Muscle layer of colon (tissue), 2 donors: ENCODE data around the gene DYNC1H1.

ENCODE experiments used
- H3K27ac ChIP-seq: one replicate; pipeline ENCODE4 v1.7.0; 2013; ENCODE audit warnings: low read depth, mild to moderate bottlenecking, low read length, moderate library complexity
- H3K27me3 ChIP-seq, 2 donors: one replicate each; pipeline ENCODE4 v1.7.0; 2013; ENCODE audit warnings: low read length in 2 of 2, mild to moderate bottlenecking in 2 of 2; ENCODE audit not compliant: insufficient read depth in 2 of 2, control insufficient read depth in 1 of 2
- H3K36me3 ChIP-seq: one replicate; pipeline ENCODE4 v1.7.0; 2013; ENCODE audit warnings: mild to moderate bottlenecking, low read length; ENCODE audit not compliant: insufficient read depth
- H3K4me1 ChIP-seq: one replicate; pipeline ENCODE4 v1.7.0; 2013; ENCODE audit warnings: mild to moderate bottlenecking, low read length; ENCODE audit not compliant: insufficient read depth
- H3K4me3 ChIP-seq, 2 donors: one replicate each; pipeline ENCODE4 v1.7.0; 2013; ENCODE audit warnings: low read length in 2 of 2, low read depth in 1 of 2, mild to moderate bottlenecking in 1 of 2, moderate library complexity in 1 of 2
- H3K9ac ChIP-seq: one replicate; pipeline ENCODE4 v1.7.0; 2013; ENCODE audit warnings: low read length
- H3K9me3 ChIP-seq: one replicate; pipeline ENCODE4 v1.7.0; 2013; ENCODE audit warnings: mild to moderate bottlenecking, low read length
- donor health status: abdominal sarcoma.
- donor health status: Adenocarcinoma of cecum.

The DYNC1H1 gene

DNA sequence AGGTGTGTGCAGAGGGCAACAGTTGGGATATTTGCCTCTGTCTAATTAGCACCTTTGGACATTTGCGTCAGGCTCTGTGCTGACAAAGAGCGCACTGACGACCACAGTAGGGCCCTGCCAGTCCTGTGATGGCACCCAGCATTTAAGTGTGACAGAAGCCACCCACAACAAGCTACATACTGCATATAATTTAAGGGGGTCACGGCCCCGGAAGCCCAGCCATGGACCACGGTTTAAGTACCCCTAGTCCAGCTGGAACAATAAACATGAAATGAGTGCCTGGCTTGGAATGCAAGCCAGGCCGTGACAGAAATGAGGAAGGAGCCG is 16.8 kb upstream of the DYNC1H1 start:
- Histone ChIP-seq H3K27me3 (no peaks in the 10 kb centered on the region), H3K9ac (peak overlapping the region; percentile 47), H3K4me3 (peak overlapping the region; percentile 40 to 99), H3K9me3 (no peaks in the 10 kb centered on the region), H3K4me1 (peaks cover 13% of the 10 kb centered on the region), H3K27ac (peak overlapping the region; percentile 92), H3K36me3 (no peaks in the 10 kb centered on the region)

DNA sequence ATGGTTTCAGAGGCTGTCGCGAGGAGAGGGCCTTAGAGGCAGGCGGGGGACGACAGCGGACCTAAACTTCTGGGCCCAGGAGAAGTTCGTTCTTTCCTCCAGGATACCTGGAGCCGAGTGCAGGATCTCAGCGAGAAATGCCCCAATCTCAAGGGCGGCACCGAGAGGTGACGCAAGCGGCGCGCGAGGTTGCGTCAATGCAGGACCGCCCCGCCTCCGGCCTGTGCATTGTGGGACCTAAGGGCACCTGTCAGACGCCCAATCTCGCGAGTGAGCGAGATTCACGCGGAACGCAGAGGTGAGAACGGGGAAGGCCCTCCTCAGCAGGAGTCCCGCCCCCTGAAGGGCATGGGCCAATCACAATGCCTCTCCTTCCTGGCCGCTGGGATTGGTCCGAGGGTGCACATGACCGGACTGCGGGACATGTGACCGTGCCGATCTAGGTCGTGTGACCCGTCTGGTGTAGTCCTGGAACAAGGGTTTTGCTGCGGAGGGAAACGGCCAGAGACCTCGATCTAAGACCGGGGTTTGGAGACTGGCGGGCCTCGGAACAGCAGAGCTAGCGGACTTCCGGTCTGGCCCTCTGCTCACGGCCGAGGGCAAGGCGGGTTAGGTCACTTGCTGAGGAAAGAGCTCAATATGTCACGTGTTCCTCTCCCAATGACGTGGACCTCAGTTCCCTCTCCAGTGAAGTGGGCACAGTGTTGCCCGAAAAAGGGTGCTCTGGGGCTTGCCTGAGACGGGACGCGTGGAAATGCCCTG is 16.3 kb upstream of the DYNC1H1 start:
- peak overlapping the region; percentile 98 for H3K9ac ChIP-seq
- H3K4me3 ChIP-seq: peak overlapping the region; percentile 85 to 99
- no peaks in the 10 kb centered on the region for H3K9me3 ChIP-seq
- H3K4me1 ChIP-seq: peaks cover 13% of the 10 kb centered on the region
- H3K27me3 ChIP-seq: no peaks in the 10 kb centered on the region
- H3K36me3 ChIP-seq: no peaks in the 10 kb centered on the region
- peak overlapping the region; percentile 92 for H3K27ac ChIP-seq

DNA sequence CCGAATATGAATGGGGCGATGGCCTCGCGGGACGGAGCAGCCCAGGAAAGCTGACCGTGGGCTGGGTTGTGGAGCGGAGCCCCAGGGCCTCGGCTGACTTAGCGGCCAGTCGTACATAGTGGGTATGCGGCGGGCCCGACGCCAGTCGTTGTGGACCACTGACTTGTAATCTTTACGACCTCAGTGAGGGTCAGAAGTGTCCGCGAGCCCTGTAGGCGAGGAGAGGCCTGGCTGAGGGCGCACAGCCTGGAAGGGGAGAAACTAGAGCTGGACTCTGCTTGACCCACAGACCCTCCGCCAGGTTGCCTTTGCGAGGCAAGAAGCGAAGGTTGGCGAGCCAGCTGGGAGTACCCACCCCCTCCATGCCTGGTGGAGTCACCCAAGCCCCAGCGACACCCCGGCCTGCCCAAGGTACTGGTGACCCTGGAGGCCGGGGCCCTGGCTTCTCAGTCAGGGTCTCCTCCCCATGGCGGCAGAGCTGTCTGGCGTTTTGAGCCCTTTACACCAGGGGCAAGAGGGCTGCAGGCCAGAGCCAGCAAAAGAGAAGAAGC is 15.6 kb upstream of the DYNC1H1 start:
- H3K9ac ChIP-seq: peak overlapping the region; percentile 98
- peak overlapping the region; percentile 85 to 99 for H3K4me3 ChIP-seq
- peak overlapping the region; percentile 85 for H3K27ac ChIP-seq
- H3K36me3 ChIP-seq: no peaks in the 10 kb centered on the region
- H3K27me3 ChIP-seq: no peaks in the 10 kb centered on the region
- H3K9me3 ChIP-seq: no peaks in the 10 kb centered on the region
- H3K4me1 ChIP-seq: peaks cover 13% of the 10 kb centered on the region

DNA sequence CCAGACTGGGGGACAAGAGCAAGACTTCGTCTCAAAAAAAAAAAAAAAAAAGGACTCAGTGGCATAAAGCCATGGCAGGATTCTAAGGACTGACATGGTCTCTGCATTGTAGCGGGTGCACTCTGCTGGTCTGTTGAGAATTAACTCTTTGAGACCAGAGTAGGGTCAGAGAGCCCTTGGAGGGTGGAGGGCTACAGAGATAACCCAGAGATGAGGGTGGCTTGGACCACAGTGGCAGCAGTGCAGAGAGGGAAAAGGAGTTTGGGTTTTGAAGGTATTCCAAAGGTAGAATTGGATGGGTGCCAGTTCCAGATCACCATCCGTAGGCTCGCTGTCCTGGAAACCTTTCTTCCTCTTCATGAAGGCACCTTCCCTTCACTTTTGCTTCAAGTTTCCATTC is 14.3 kb upstream of the DYNC1H1 start:
- Histone ChIP-seq H3K27ac (no peak overlapping the region), H3K27me3 (no peaks in the 10 kb centered on the region), H3K4me3 (no peak overlapping the region), H3K9me3 (no peaks in the 10 kb centered on the region), H3K9ac (no peak overlapping the region), H3K4me1 (peaks cover 13% of the 10 kb centered on the region), H3K36me3 (no peaks in the 10 kb centered on the region)

DNA sequence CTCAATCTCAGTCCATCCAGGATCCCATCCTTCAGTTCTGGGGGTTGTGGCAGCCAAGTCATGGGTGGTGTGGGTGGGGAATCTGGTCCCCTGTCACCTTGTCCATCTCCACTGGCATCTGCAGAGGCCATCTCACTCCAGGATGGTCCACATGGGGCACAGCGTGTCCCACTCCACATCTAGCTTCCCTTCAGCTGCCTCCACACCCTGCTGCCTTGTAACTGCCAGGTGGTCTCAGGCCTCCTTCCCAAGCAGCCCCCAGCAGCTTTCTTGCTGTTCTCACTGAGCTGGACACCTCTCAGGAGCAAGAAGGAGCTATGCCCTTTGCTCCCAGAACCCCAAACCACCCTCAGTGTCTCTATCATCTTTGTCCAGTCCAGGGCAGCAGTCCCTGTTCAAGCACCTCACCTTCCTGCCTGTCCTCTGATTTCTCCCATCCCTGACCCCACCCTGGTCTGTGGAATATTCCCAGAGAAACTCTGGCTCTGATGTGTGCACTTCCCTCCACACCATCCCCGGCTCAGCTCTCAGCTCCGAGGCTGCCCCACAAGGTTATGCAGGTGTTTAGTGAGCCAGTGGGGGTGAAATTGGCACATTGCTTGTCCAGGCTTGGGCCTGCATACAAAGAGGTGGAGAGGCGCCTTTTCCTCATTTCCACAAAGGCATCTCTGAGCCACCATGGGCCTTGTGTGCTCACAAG is 13.7 kb upstream of the DYNC1H1 start:
- Histone ChIP-seq H3K27ac (no peak overlapping the region), H3K4me3 (no peak overlapping the region), H3K27me3 (no peaks in the 10 kb centered on the region), H3K9ac (no peak overlapping the region), H3K36me3 (no peaks in the 10 kb centered on the region), H3K4me1 (peaks cover 13% of the 10 kb centered on the region), H3K9me3 (no peaks in the 10 kb centered on the region)

DNA sequence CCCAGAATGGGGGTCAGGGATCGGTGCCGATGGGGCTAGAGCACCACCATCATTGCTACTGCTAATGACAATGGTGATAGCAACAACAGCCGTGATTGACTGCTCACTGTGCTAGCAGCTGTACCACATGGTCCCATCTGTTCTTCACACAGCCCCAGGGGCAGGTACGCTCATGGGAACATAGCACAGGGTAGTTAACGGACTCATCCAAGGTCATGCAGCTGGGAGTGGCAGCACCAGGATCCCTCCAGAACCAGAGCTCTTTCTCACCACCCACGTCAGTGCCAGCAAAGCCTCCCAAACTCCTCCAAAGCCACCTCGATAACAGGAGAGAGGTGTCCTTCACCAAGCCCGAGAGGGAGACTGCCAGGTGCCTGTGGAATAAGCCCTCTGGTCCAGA is 11.2 kb upstream of the DYNC1H1 start:
- H3K36me3 ChIP-seq: no peaks in the 10 kb centered on the region
- H3K4me1 ChIP-seq: peaks cover 13% of the 10 kb centered on the region
- H3K9me3 ChIP-seq: no peaks in the 10 kb centered on the region
- H3K9ac ChIP-seq: no peak overlapping the region
- H3K27me3 ChIP-seq: no peaks in the 10 kb centered on the region
- H3K27ac ChIP-seq: no peak overlapping the region
- H3K4me3 ChIP-seq: no peak overlapping the region

DNA sequence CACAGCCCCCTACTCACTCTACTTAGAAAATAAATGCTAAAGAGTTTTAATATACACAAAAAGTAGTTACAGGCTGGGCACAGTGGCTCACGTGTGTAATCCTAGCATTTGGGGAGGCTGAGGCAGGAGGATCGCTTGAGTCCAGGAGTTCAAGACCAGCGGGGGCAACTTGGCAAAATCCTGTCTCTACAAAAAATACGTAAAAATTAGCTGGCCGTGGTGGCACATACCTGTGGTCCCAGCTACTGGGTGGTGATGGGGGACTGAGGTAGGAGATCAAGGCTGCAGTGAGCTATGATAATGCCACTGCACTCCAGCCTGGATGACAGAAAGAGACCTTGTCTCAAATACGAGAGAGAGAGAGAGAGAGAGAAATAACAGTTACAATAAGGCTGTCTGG is 9.9 kb upstream of the DYNC1H1 start:
- Histone ChIP-seq H3K36me3 (no peaks in the 10 kb centered on the region), H3K4me3 (no peak overlapping the region), H3K9ac (no peak overlapping the region), H3K27ac (no peak overlapping the region), H3K27me3 (no peaks in the 10 kb centered on the region), H3K4me1 (peaks cover 5% of the 10 kb centered on the region), H3K9me3 (no peaks in the 10 kb centered on the region)

DNA sequence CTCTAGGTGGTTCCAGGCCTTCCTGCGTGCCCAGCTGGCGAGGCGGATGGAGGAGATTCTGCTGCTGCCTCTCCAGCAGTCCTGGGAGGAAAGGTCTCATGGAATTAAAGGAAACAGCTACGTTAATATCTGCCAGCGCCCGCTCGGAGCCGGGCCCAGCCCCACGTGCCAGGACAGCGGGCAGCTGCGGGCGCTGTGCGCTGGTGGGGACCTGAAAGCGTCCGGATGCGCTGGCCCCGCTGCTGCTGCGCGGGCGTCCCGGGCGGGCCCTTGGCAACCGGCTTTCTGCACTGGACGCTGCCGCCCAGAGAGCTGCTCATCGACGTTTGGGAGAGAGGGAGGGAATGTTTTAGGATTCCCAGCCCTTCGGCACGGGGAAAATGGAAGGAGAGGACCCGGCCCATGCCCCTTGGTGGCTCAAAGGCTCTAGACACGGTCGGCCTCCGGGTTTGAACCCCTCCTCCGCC is 8.6 kb upstream of the DYNC1H1 start:
- no peaks in the 10 kb centered on the region for H3K36me3 ChIP-seq
- no peaks in the 10 kb centered on the region for H3K9me3 ChIP-seq
- H3K4me1 ChIP-seq: peaks cover 5% of the 10 kb centered on the region
- no peak overlapping the region for H3K9ac ChIP-seq
- H3K27me3 ChIP-seq: no peaks in the 10 kb centered on the region
- H3K4me3 ChIP-seq: no peak overlapping the region
- H3K27ac ChIP-seq: no peak overlapping the region

DNA sequence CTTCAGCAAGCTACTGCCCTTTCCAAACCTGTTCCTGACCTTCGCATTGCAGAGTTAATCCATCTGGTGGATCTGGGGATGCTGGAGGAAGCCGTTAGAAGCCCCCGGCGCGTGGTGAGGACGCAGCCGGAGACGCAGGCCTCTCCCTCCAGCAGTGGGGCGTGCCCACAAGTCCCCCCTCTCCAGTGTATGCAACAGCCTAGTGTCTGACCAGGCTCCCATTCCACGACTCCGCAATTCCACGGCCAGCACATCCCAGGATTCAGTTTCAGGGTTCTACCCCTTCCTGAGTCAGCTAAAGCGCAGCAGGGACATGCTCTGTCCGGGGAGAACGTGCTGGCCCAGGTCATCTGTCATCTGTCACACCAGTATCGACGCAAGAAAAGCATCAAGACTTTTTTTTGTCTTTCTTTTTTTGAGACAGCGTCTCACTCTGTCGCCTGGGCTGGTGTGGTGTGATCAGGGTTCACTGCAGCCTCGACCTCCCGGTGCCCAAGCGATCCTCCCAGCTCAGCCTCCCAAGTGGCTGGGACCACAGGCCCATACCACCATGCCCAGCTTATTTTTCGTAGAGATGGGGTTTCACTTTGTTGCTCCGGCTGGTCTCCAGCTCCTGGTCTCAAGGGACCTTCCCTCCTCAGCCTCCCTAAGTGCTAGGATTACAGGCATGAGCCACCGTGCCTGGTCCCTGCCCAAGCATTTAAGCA is 8.0 kb upstream of the DYNC1H1 start:
- H3K27me3 ChIP-seq: no peaks in the 10 kb centered on the region
- H3K9me3 ChIP-seq: no peaks in the 10 kb centered on the region
- H3K9ac ChIP-seq: no peak overlapping the region
- H3K27ac ChIP-seq: no peak overlapping the region
- H3K36me3 ChIP-seq: no peaks in the 10 kb centered on the region
- no peak overlapping the region for H3K4me3 ChIP-seq
- peaks cover 8% of the 10 kb centered on the region for H3K4me1 ChIP-seq

DNA sequence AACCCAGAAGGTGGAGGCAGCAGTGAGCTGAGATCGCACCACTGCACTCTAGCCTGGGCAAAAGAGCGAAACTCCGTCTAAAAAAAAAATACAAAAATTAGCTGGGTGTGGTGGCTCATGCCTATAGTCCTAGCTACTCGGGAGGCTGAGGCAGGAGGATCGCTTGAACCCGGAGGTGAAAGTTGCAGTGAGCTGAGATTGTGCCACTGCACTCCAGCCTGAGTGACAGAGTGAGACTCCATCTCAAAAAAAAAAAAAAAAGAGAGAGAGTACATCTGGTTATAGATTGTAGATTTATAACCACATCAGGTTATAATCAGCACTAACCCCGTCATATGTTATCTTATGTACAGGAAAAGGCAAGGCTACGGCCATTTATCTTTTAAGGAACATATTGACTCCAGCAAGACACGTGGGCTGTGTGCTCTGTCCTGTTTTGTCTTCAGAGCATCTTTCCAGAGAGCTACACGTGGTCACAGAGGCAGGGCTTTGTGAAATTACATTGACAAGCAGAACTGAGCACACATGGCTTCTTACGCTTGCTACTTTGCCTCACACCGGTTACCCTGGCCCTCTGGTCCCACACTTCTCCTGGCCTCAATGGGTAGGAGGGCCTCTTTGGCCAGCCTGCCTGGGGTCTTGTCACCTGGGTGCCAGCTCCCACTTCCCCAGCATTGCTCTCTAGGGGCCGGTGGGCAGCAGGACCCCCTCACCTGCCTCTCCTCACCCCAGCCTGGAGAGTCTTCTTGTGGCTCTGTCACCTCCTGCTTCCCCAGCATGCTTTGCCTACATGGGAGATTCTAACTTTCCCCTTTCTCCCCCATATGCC is 6.8 kb upstream of the DYNC1H1 start:
- no peak overlapping the region for H3K9ac ChIP-seq
- H3K4me3 ChIP-seq: no peak overlapping the region
- H3K9me3 ChIP-seq: no peaks in the 10 kb centered on the region
- no peaks in the 10 kb centered on the region for H3K27me3 ChIP-seq
- H3K27ac ChIP-seq: no peak overlapping the region
- no peaks in the 10 kb centered on the region for H3K36me3 ChIP-seq
- H3K4me1 ChIP-seq: peaks cover 18% of the 10 kb centered on the region
